ENCODE measurements around the gene ARMH2. TPM values are rescaled to one million over a fixed set of nuclear protein-coding genes. Genes with fewer than 3 reads are reported as not detected.
A peak's percentile ranks its signal among the peaks of the same experiment; 100 is the strongest.

ARMH2 gene
- total RNA-seq, 1 experiment from 2014 or later = not detected

GRCh38 chr6:24778121-24778520 lies 20.6 kb downstream of the ARMH2 start:
- Histone ChIP-seq H3K36me3 (ENCODE audit: control insufficient read depth, insufficient read depth, low read length) (peaks cover 3% of the 10 kb centered on the region; the same call in 1 of the 2 replicates), H3K9me3 (no peaks in the 10 kb centered on the region), H3K4me1 (peaks cover 41% of the 10 kb centered on the region), H3K27me3 (replicated peaks; ENCODE audit: control insufficient read depth, insufficient read depth, low read length) (no peaks in the 10 kb centered on the region), H3K4me3 (ENCODE audit: low read depth, low read length) (0 out of 2 replicates have a peak overlapping the region, but pooled peaks have one; percentile 11)
- Mint-ChIP-seq H3K36me3 (ENCODE audit: insufficient read depth, unreplicated experiment) (peaks cover 62% of the 10 kb centered on the region), H3K27me3 (ENCODE audit: insufficient read depth, unreplicated experiment) (no peaks in the 10 kb centered on the region), H3K4me1 (ENCODE audit: low read depth, unreplicated experiment) (peaks cover 19% of the 10 kb centered on the region), H3K4me3 (ENCODE audit: unreplicated experiment) (no peak overlapping the region), H3K27ac (ENCODE audit: unreplicated experiment) (no peak overlapping the region), H3K9me3 (ENCODE audit: unreplicated experiment) (no peaks in the 10 kb centered on the region)
- DNase-seq = no peak
- ChIA-PET CTCF (no interaction called here), POLR2A (no interaction called here)
- TF ChIP-seq, protein P1, sequence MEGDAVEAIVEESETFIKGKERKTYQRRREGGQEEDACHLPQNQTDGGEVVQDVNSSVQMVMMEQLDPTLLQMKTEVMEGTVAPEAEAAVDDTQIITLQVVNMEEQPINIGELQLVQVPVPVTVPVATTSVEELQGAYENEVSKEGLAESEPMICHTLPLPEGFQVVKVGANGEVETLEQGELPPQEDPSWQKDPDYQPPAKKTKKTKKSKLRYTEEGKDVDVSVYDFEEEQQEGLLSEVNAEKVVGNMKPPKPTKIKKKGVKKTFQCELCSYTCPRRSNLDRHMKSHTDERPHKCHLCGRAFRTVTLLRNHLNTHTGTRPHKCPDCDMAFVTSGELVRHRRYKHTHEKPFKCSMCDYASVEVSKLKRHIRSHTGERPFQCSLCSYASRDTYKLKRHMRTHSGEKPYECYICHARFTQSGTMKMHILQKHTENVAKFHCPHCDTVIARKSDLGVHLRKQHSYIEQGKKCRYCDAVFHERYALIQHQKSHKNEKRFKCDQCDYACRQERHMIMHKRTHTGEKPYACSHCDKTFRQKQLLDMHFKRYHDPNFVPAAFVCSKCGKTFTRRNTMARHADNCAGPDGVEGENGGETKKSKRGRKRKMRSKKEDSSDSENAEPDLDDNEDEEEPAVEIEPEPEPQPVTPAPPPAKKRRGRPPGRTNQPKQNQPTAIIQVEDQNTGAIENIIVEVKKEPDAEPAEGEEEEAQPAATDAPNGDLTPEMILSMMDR (IDR thresholded peaks at IDR 0.05; ENCODE audit: insufficient read depth in 1 of 2, low read depth in 1 of 2, low read length in 1 of 2, severe bottlenecking in 1 of 2, unreplicated experiment in 1 of 2) = no peak
- intact Hi-C loops (cut with micrococcal nuclease; ENCODE audit: unreplicated experiment) = no loop called here
- no TSS peak for BruUV-seq (replicated peaks)

DNA sequence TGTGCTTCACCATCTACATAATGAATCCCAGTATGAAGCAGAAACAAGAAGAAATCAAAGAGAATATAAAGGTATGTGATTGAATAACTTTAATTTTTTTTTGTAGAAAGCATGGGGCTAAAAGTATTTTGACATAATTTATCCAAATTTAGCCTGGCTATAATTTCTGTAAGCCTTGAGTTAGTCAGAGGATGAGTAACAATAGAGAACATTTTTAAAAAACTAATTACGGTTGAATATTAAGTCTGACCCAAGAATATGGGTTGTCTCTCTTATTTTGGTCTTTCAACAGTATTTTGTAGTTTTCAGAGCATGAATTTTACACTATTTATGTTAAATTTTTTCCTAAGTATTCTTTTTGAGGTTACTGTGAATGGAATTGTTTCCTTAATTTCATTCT lies 21.5 kb downstream of the ARMH2 start:
- Mint-ChIP-seq H3K27me3 (ENCODE audit: insufficient read depth, unreplicated experiment) (no peaks in the 10 kb centered on the region), H3K27ac (ENCODE audit: unreplicated experiment) (no peak overlapping the region), H3K36me3 (ENCODE audit: insufficient read depth, unreplicated experiment) (peaks cover 53% of the 10 kb centered on the region), H3K4me1 (ENCODE audit: low read depth, unreplicated experiment) (peaks cover 18% of the 10 kb centered on the region), H3K9me3 (ENCODE audit: unreplicated experiment) (no peaks in the 10 kb centered on the region), H3K4me3 (ENCODE audit: unreplicated experiment) (no peak overlapping the region)
- no peaks in the 10 kb centered on the region for H3K9me3 ChIP-seq
- peaks cover 3% of the 10 kb centered on the region; the same call in 1 of the 2 replicates for H3K36me3 ChIP-seq (ENCODE audit: control insufficient read depth, insufficient read depth, low read length)
- TF ChIP-seq, protein P1 (IDR thresholded peaks at IDR 0.05; ENCODE audit: insufficient read depth in 1 of 2, low read depth in 1 of 2, low read length in 1 of 2, severe bottlenecking in 1 of 2, unreplicated experiment in 1 of 2) = no peak
- POLR2A ChIA-PET = no interaction called here
- intact Hi-C loops (cut with micrococcal nuclease; ENCODE audit: unreplicated experiment) = no loop called here
- CTCF ChIA-PET = no interaction called here
- no peak for DNase-seq
- H3K27me3 ChIP-seq (replicated peaks; ENCODE audit: control insufficient read depth, insufficient read depth, low read length) = no peaks in the 10 kb centered on the region
- H3K4me1 ChIP-seq = peaks cover 41% of the 10 kb centered on the region
- no TSS peak for BruUV-seq (replicated peaks)
- peak overlapping the region; percentile 7; the same call in 1 of the 2 replicates for H3K4me3 ChIP-seq (ENCODE audit: low read depth, low read length)

DNA sequence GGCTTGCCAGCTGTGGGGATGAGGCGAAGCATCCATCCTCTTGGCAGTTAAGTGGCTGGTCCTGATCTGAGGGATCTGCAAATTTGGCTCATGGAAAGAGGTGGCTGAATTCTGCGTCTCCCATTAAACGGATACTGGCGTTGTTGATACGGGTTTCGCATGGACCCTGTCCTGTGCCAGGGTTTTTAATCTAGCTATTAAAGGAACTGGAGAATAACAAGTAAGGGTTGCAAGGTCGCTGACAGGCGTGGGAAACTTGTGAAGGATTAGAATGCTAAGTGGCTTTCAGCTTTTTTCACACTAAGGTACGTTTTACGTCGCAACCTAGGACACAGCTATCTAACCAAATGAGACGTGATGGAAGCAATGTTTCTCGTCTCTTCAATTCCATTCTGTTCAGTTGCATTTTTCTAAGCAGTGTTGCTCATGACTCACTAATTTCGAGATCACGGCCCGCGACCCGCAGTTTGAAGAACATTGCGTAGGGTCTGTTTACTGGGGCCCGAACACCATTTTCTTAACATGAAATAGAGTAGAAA lies 23.1 kb downstream of the ARMH2 start:
- 0 out of 2 replicates have a peak, but pooled peaks cover 2% of the 10 kb centered on the region for H3K36me3 ChIP-seq (ENCODE audit: control insufficient read depth, insufficient read depth, low read length)
- TSS peak; percentile 32 for BruUV-seq (replicated peaks)
- Mint-ChIP-seq H3K27ac (ENCODE audit: unreplicated experiment) (peak overlapping the region; percentile 95), H3K27me3 (ENCODE audit: insufficient read depth, unreplicated experiment) (no peaks in the 10 kb centered on the region), H3K9me3 (ENCODE audit: unreplicated experiment) (no peaks in the 10 kb centered on the region), H3K36me3 (ENCODE audit: insufficient read depth, unreplicated experiment) (peaks cover 37% of the 10 kb centered on the region), H3K4me1 (ENCODE audit: low read depth, unreplicated experiment) (peaks cover 12% of the 10 kb centered on the region), H3K4me3 (ENCODE audit: unreplicated experiment) (peak overlapping the region; percentile 93)
- H3K9me3 ChIP-seq = no peaks in the 10 kb centered on the region
- intact Hi-C loops (cut with micrococcal nuclease; ENCODE audit: unreplicated experiment) = no loop called here
- peaks cover 39% of the 10 kb centered on the region for H3K4me1 ChIP-seq
- H3K27me3 ChIP-seq (replicated peaks; ENCODE audit: control insufficient read depth, insufficient read depth, low read length) = no peaks in the 10 kb centered on the region
- POLR2A ChIA-PET = interaction anchor here (0.6 to 0.8 kb wide), 2 partner anchors 271 to 1329 kb away, joined by 3 read pairs; no protein-coding TSS in a partner anchor
- H3K4me3 ChIP-seq (ENCODE audit: low read depth, low read length) = peak overlapping the region; percentile 92
- TF ChIP-seq, protein P1 (IDR thresholded peaks at IDR 0.05; ENCODE audit: insufficient read depth in 1 of 2, low read depth in 1 of 2, low read length in 1 of 2, severe bottlenecking in 1 of 2, unreplicated experiment in 1 of 2) = no peak
- CTCF ChIA-PET = no interaction called here
- DNase-seq = no peak
